Measurements from ENCODE around the gene KCNJ5. TPM values are rescaled to one million over a fixed set of nuclear protein-coding genes. Genes with fewer than 3 reads are reported as not detected.

Gene KCNJ5
- total RNA-seq, 3 donors from 2014 or later = 0.14 to 3.9 (median 0.48) TPM

DNA sequence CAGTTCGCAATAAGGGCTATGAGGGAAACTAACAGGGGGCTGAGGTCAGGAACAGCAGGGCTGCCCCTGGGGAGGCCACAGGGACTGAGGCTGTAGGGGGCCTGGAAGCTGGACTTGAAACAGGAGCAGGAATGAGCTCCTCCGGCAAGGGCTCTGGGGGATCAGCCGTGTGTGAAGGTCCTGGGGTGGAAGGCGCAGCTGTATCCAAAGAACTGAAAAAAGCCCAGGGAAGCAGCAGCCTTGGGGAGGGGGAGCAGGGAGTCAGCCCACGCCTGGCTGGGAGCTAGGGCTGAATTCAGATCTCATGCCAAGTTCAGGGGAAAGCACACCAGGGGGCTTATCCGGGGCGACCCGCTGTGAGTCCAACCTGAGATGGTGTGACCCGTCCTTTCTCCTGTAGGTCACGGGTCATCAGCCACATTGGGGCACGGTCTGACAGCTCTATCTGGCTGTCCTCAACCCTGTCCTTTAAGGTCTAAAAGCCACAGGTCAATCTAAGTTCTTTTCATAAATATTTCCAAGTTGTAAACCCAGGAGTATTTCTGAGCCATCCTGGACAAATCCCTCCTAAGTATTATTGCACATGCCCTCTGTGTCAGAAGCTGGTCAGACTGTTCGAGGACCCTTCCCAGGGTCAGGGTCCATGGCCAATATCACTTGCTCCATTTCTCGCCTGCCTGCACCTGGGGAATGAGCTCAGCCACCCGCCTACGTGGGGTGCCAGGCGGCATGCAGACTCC is 33.5 kb downstream of the KCNJ5 start:
- no peak for DNase-seq
- intact Hi-C loops (cut with DNase I, micrococcal nuclease) = no loop called here
- ATAC-seq = no peak
- no peaks in the 10 kb centered on the region for H3K9me3 ChIP-seq
- no peaks in the 10 kb centered on the region for H3K4me1 ChIP-seq (ENCODE audit: low read depth)
- TF ChIP-seq, protein P1, sequence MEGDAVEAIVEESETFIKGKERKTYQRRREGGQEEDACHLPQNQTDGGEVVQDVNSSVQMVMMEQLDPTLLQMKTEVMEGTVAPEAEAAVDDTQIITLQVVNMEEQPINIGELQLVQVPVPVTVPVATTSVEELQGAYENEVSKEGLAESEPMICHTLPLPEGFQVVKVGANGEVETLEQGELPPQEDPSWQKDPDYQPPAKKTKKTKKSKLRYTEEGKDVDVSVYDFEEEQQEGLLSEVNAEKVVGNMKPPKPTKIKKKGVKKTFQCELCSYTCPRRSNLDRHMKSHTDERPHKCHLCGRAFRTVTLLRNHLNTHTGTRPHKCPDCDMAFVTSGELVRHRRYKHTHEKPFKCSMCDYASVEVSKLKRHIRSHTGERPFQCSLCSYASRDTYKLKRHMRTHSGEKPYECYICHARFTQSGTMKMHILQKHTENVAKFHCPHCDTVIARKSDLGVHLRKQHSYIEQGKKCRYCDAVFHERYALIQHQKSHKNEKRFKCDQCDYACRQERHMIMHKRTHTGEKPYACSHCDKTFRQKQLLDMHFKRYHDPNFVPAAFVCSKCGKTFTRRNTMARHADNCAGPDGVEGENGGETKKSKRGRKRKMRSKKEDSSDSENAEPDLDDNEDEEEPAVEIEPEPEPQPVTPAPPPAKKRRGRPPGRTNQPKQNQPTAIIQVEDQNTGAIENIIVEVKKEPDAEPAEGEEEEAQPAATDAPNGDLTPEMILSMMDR (IDR thresholded peaks at IDR 0.05) = no peak
- H3K4me3 ChIP-seq = no peak overlapping the region
- H3K36me3 ChIP-seq (ENCODE audit: low read depth) = no peaks in the 10 kb centered on the region

DNA sequence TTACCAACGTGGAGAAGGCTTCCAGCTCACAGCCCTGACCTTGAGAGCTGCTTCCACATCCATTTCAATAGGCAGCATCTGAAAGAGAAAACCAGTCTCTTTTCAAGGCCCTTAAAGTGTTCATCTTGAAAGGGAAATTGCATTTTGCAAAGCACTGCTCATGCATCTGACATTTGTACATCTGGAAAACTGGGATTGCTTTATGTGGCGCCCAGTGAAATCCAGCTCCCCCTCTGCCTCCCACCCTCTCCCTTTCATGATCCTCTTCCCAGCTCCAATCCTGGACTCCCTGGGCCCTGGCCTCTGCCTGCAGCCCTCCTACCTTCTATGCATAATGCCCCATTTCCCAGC is 34.1 kb downstream of the KCNJ5 start:
- Histone ChIP-seq H3K4me3 (no peak overlapping the region), H3K4me1 (ENCODE audit: low read depth) (no peaks in the 10 kb centered on the region), H3K36me3 (ENCODE audit: low read depth) (no peaks in the 10 kb centered on the region), H3K9me3 (no peaks in the 10 kb centered on the region)
- TF ChIP-seq, protein P1 (IDR thresholded peaks at IDR 0.05) = no peak
- intact Hi-C loops (cut with DNase I, micrococcal nuclease) = no loop called here
- no peak for ATAC-seq
- DNase-seq = no peak

- TF ChIP-seq, protein P1 (IDR thresholded peaks at IDR 0.05) = no peak
- no peaks in the 10 kb centered on the region for H3K4me1 ChIP-seq (ENCODE audit: low read depth)
- no peak overlapping the region for H3K4me3 ChIP-seq
- ATAC-seq = no peak
- intact Hi-C loops (cut with DNase I, micrococcal nuclease) = no loop called here
- no peaks in the 10 kb centered on the region for H3K9me3 ChIP-seq
- DNase-seq = no peak
- H3K36me3 ChIP-seq (ENCODE audit: low read depth) = no peaks in the 10 kb centered on the region
These were observed 34.8 kb downstream of the KCNJ5 start for GRCh38 chr11:128926000-128926399.

GRCh38 chr11:128926437-128927107 is 35.4 kb downstream of the KCNJ5 start:
- TF ChIP-seq, protein P1 (IDR thresholded peaks at IDR 0.05) = no peak
- ATAC-seq = no peak
- H3K9me3 ChIP-seq = no peaks in the 10 kb centered on the region
- no peak for DNase-seq
- no peaks in the 10 kb centered on the region for H3K4me1 ChIP-seq (ENCODE audit: low read depth)
- no peaks in the 10 kb centered on the region for H3K36me3 ChIP-seq (ENCODE audit: low read depth)
- no peak overlapping the region for H3K4me3 ChIP-seq
- intact Hi-C loops (cut with DNase I, micrococcal nuclease) = no loop called here

DNA sequence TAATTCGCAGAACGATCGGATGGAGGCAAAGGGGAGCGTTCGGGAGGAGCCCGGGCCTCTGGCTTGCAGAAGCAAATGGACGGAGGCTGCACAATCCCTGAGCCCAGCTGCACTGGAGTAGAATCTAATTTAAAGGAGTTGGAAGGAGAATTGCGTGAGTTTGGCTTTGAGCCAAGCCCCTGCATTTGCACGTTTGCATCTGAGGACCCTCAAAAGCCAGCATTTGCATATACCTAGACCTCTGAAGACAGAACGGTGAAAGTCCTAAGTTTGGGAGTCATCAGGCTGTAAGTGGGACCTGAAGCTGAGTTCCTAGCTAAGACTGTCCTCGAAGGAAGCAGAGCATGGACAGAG is 35.9 kb downstream of the KCNJ5 start:
- TF ChIP-seq, protein P1 (IDR thresholded peaks at IDR 0.05) = no peak
- Histone ChIP-seq H3K9me3 (no peaks in the 10 kb centered on the region), H3K4me1 (ENCODE audit: low read depth) (no peaks in the 10 kb centered on the region), H3K36me3 (ENCODE audit: low read depth) (no peaks in the 10 kb centered on the region), H3K4me3 (no peak overlapping the region)
- no peak for ATAC-seq
- no peak for DNase-seq
- intact Hi-C loops (cut with DNase I, micrococcal nuclease) = no loop called here

All from mucosa of descending colon (tissue), 3 donors.